PFSK-1 (cell line): ENCODE data around the gene TSPAN6.

ENCODE experiments used
- POLR2AphosphoS5 ChIP-seq: IDR thresholded peaks from 2 replicates; pipeline ENCODE4 v1.6.1; 2012; ENCODE audit warnings: low read depth, mild to moderate bottlenecking, control low read depth, low read length, moderate library complexity
- REST ChIP-seq, 2 experiments: IDR thresholded peaks; 2 replicates each; pipeline versions ENCODE4 v1.6.1 to v1.8.0; 2011 to 2012; ENCODE audit warnings: low read depth in 2 of 2, low read length in 2 of 2, control low read depth in 1 of 2, inconsistent platforms in 1 of 2, mild to moderate bottlenecking in 1 of 2, moderate library complexity in 1 of 2; ENCODE audit not compliant: insufficient read depth in 1 of 2

GRCh38 chrX:100625985-100626491 lies 10.6 kb downstream of the TSPAN6 start:
- TF ChIP-seq POLR2AphosphoS5 = no peak
- TF ChIP-seq REST (IDR thresholded peaks at IDR 0.05; ENCODE audit: insufficient read depth in 1 of 2, low read depth in 2 of 2, low read length in 2 of 2) = no peak
